Measurements from ENCODE around the gene FAM47E.

DNA sequence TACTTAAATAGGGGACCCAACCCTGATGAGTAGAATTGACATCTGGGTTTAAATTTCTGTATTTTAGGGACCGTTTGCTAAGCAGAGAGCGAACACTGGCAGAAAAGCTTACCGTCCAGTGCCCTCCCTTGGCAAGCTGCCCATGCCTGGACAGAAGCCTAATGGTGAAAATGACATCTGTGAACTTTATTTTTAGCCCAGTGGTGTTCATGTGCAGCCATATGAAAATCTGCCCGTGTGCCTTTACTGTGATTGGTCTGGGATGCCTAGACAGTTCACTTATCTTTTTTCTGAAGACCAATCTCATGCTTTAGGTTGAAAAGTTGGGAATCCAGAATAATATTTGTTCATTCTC lies 56.1 kb downstream of the FAM47E start:
- TF ChIP-seq, protein P1, sequence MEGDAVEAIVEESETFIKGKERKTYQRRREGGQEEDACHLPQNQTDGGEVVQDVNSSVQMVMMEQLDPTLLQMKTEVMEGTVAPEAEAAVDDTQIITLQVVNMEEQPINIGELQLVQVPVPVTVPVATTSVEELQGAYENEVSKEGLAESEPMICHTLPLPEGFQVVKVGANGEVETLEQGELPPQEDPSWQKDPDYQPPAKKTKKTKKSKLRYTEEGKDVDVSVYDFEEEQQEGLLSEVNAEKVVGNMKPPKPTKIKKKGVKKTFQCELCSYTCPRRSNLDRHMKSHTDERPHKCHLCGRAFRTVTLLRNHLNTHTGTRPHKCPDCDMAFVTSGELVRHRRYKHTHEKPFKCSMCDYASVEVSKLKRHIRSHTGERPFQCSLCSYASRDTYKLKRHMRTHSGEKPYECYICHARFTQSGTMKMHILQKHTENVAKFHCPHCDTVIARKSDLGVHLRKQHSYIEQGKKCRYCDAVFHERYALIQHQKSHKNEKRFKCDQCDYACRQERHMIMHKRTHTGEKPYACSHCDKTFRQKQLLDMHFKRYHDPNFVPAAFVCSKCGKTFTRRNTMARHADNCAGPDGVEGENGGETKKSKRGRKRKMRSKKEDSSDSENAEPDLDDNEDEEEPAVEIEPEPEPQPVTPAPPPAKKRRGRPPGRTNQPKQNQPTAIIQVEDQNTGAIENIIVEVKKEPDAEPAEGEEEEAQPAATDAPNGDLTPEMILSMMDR (IDR thresholded peaks at IDR 0.05; ENCODE audit: low read depth, low read length, missing input control) = no peak
- TF ChIP-seq TAF1 (conservative IDR thresholded peaks at IDR 0.05) (no peak), ATF3 (IDR thresholded peaks at IDR 0.05) (no peak), FOXA1 (IDR thresholded peaks at IDR 0.05) (no peak), EGR1 (IDR thresholded peaks at IDR 0.05; ENCODE audit: low read depth in 2 of 2) (no peak), YY1 (IDR thresholded peaks at IDR 0.05) (peak; percentile 74), GABPA (IDR thresholded peaks at IDR 0.05 in 1 of 2, conservative IDR thresholded peaks at IDR 0.05 in 1 of 2) (no peak), JUND (IDR thresholded peaks at IDR 0.05) (no peak)
- TF ChIP-seq, protein P2, sequence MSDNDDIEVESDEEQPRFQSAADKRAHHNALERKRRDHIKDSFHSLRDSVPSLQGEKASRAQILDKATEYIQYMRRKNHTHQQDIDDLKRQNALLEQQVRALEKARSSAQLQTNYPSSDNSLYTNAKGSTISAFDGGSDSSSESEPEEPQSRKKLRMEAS (IDR thresholded peaks at IDR 0.05) = peak; percentile 11

Measured in liver (tissue), 3 donors.